ENCODE measurements around the gene CUX1. TPM values are rescaled to one million over a fixed set of nuclear protein-coding genes. Genes with fewer than 3 reads are reported as not detected.

CUX1 gene
- total RNA-seq, 4 donors from 2014 or later: 42.8 to 59.0 (median 47.4) TPM

- no peak for TF ChIP-seq CTCF (IDR thresholded peaks at IDR 0.05; ENCODE audit: low read depth)
Measured at GRCh38 chr7:101832205-101832631, 14.8 kb downstream of the CUX1 start.

- TF ChIP-seq CTCF (IDR thresholded peaks at IDR 0.05; ENCODE audit: low read depth): no peak
Measured at GRCh38 chr7:101832685-101833375, 15.4 kb downstream of the CUX1 start.

- no peak for TF ChIP-seq CTCF (IDR thresholded peaks at IDR 0.05; ENCODE audit: low read depth)
Measured at GRCh38 chr7:101833799-101834198, 16.4 kb downstream of the CUX1 start.

- TF ChIP-seq CTCF (IDR thresholded peaks at IDR 0.05; ENCODE audit: low read depth): no peak
Measured at GRCh38 chr7:101835136-101835535, 17.7 kb downstream of the CUX1 start.

- TF ChIP-seq CTCF (IDR thresholded peaks at IDR 0.05; ENCODE audit: low read depth): no peak
Measured at GRCh38 chr7:101838837-101839483, 21.5 kb downstream of the CUX1 start.

GRCh38 chr7:101841328-101841727 is 23.9 kb downstream of the CUX1 start:
- TF ChIP-seq CTCF (IDR thresholded peaks at IDR 0.05; ENCODE audit: low read depth): no peak

Measured in subcutaneous adipose tissue (tissue), 4 donors.